Activated B cell treated with CpG ODN at 0.5 μM for 24 hours (primary cell): Measurements from ENCODE around the gene SRXN1. TPM values are rescaled to one million over a fixed set of nuclear protein-coding genes. Genes with fewer than 3 reads are reported as not detected.
"Not testable (repeated sequence)": the region's sequence is repeated elsewhere in the genome, so short reads cannot be mapped to it uniquely, and the experiment has no call there.

Source experiments
- ATAC-seq: fragments of 200-7000 bp; cut with Tn5 transposase; one replicate; pipeline ENCODE4 v1.10.0; 2021; ENCODE audit warnings: low read depth, mild to moderate bottlenecking, moderate library complexity
- CTCF ChIA-PET: fragments of 350-600 bp; sonication (Branson Sonifier 250); formaldehyde crosslinking; loops from one replicate; lab custom pipeline; 2021; ENCODE audit warnings: antibody characterized with exemption; lab: Charles Lee
- POLR2A ChIA-PET: fragments of 350-600 bp; sonication (Branson Sonifier 250); formaldehyde crosslinking; loops from one replicate; lab custom pipeline; 2021; ENCODE audit warnings: antibody characterized with exemption; lab: Charles Lee
- DNase-seq: peaks from one replicate; pipeline ENCODE4 v3.0.0; 2022
- H3K27ac Mint-ChIP-seq: one replicate; pipeline ENCODE4 v1.8.0; 2020; ENCODE audit warnings: mixed read lengths
- H3K27me3 Mint-ChIP-seq: one replicate; pipeline ENCODE4 v1.8.0; 2021; ENCODE audit warnings: mixed read lengths
- H3K36me3 Mint-ChIP-seq: one replicate; pipeline ENCODE4 v1.8.0; 2021; ENCODE audit warnings: low read depth, mixed read lengths
- H3K4me1 Mint-ChIP-seq: one replicate; pipeline ENCODE4 v1.8.0; 2021; ENCODE audit warnings: mixed read lengths
- H3K4me3 Mint-ChIP-seq: one replicate; pipeline ENCODE4 v1.8.0; 2020; ENCODE audit warnings: mild to moderate bottlenecking, mixed read lengths
- H3K9me3 Mint-ChIP-seq: one replicate; pipeline ENCODE4 v1.8.0; 2020; ENCODE audit warnings: mixed read lengths
- CTCF ChIP-seq: fragments of 200-600 bp; IDR thresholded peaks from one replicate; pipeline ENCODE4 v1.8.0; 2022; ENCODE audit warnings: antibody characterized with exemption, mild to moderate bottlenecking
- intact Hi-C: fragments of 100-400 bp; cut with micrococcal nuclease; formaldehyde crosslinking; loops from one replicate; pipeline ENCODE4 v1.15.1; 2024
- total RNA-seq: library from RNA; stranded (reverse); gene quantifications from 2 replicates; pipeline ENCODE4 v1.2.3, GENCODE V29; 2022

SRXN1 gene
- total RNA-seq, 1 donor from 2014 or later, result 7.4 TPM

GRCh38 chr20:697826-698225 is 44.8 kb upstream of the SRXN1 start:
- Mint-ChIP-seq H3K4me1 (no peaks in the 10 kb centered on the region), H3K9me3 (no peaks in the 10 kb centered on the region), H3K27me3 (peaks cover 18% of the 10 kb centered on the region), H3K27ac (no peak overlapping the region), H3K36me3 (no peaks in the 10 kb centered on the region), H3K4me3 (no peak overlapping the region)
- POLR2A ChIA-PET, result no interaction called here
- ATAC-seq, result no peak
- no peak for TF ChIP-seq CTCF
- intact Hi-C loops, result no loop called here
- CTCF ChIA-PET, result no interaction called here
- DNase-seq, result no peak

GRCh38 chr20:695165-695866 is 42.3 kb upstream of the SRXN1 start:
- CTCF ChIA-PET, result no interaction called here
- POLR2A ChIA-PET, result no interaction called here
- H3K4me3 Mint-ChIP-seq, result no peak overlapping the region
- intact Hi-C loops, result no loop called here
- H3K9me3 Mint-ChIP-seq, result no peaks in the 10 kb centered on the region
- no peak for DNase-seq
- H3K27ac Mint-ChIP-seq, result no peak overlapping the region
- TF ChIP-seq CTCF, result no peak
- ATAC-seq, result no peak
- H3K27me3 Mint-ChIP-seq, result peaks cover 17% of the 10 kb centered on the region
- no peaks in the 10 kb centered on the region for H3K4me1 Mint-ChIP-seq
- H3K36me3 Mint-ChIP-seq, result no peaks in the 10 kb centered on the region

- TF ChIP-seq CTCF, result no peak
- no peaks in the 10 kb centered on the region for H3K4me1 Mint-ChIP-seq
- POLR2A ChIA-PET, result no interaction called here
- no peak overlapping the region for H3K4me3 Mint-ChIP-seq
- intact Hi-C loops, result no loop called here
- DNase-seq, result no peak
- H3K9me3 Mint-ChIP-seq, result no peaks in the 10 kb centered on the region
- H3K36me3 Mint-ChIP-seq, result no peaks in the 10 kb centered on the region
- peaks cover 17% of the 10 kb centered on the region for H3K27me3 Mint-ChIP-seq
- no peak overlapping the region for H3K27ac Mint-ChIP-seq
- CTCF ChIA-PET, result no interaction called here
- no peak for ATAC-seq
Measured at GRCh38 chr20:694496-694895, 41.5 kb upstream of the SRXN1 start.

GRCh38 chr20:693786-694185 is 40.8 kb upstream of the SRXN1 start:
- peaks cover 20% of the 10 kb centered on the region for H3K27me3 Mint-ChIP-seq
- H3K9me3 Mint-ChIP-seq, POLR2A ChIA-PET, DNase-seq, H3K36me3 Mint-ChIP-seq, intact Hi-C loops, ATAC-seq, H3K4me1 Mint-ChIP-seq, CTCF ChIA-PET, H3K4me3 Mint-ChIP-seq, H3K27ac Mint-ChIP-seq: not testable (repeated sequence)

GRCh38 chr20:692044-692443 is 39.0 kb upstream of the SRXN1 start:
- no peak for DNase-seq
- POLR2A ChIA-PET, result no interaction called here
- ATAC-seq, result no peak
- no peak for TF ChIP-seq CTCF
- no peak overlapping the region for H3K4me3 Mint-ChIP-seq
- H3K27me3 Mint-ChIP-seq, result peaks cover 18% of the 10 kb centered on the region
- no peaks in the 10 kb centered on the region for H3K4me1 Mint-ChIP-seq
- intact Hi-C loops, result no loop called here
- no peaks in the 10 kb centered on the region for H3K9me3 Mint-ChIP-seq
- no peak overlapping the region for H3K27ac Mint-ChIP-seq
- no peaks in the 10 kb centered on the region for H3K36me3 Mint-ChIP-seq
- CTCF ChIA-PET, result no interaction called here

- DNase-seq, result no peak
- no peak for ATAC-seq
- no peak overlapping the region for H3K27ac Mint-ChIP-seq
- intact Hi-C loops, result no loop called here
- H3K4me3 Mint-ChIP-seq, result no peak overlapping the region
- no peaks in the 10 kb centered on the region for H3K4me1 Mint-ChIP-seq
- no peaks in the 10 kb centered on the region for H3K9me3 Mint-ChIP-seq
- no peaks in the 10 kb centered on the region for H3K36me3 Mint-ChIP-seq
- POLR2A ChIA-PET, result no interaction called here
- TF ChIP-seq CTCF, result no peak
- CTCF ChIA-PET, result no interaction called here
- H3K27me3 Mint-ChIP-seq, result peaks cover 14% of the 10 kb centered on the region
Measured at GRCh38 chr20:689947-690346, 36.9 kb upstream of the SRXN1 start.
